HG03175 (cell line): ENCODE results near the gene TBX21.

Experiments used
- ATAC-seq: cut with Tn5 transposase; IDR thresholded peaks from one replicate; pipeline ENCODE4 v1.9.1; 2021; ENCODE audit warnings: mild to moderate bottlenecking, moderate library complexity; ENCODE audit not compliant: unreplicated experiment

The TBX21 gene

GRCh38 chr17:47712330-47713023, 20.6 kb upstream of the TBX21 start:
- ATAC-seq: no peak

GRCh38 chr17:47713980-47714700, 18.9 kb upstream of the TBX21 start:
- ATAC-seq: peak; percentile 13

- peak; percentile 30 for ATAC-seq
These were observed 18.2 kb upstream of the TBX21 start for GRCh38 chr17:47714773-47715396.

GRCh38 chr17:47715669-47716325, 17.2 kb upstream of the TBX21 start:
- no peak for ATAC-seq

GRCh38 chr17:47716375-47716774, 16.7 kb upstream of the TBX21 start:
- ATAC-seq: no peak

GRCh38 chr17:47717261-47717697, 15.8 kb upstream of the TBX21 start:
- ATAC-seq: no peak

DNA sequence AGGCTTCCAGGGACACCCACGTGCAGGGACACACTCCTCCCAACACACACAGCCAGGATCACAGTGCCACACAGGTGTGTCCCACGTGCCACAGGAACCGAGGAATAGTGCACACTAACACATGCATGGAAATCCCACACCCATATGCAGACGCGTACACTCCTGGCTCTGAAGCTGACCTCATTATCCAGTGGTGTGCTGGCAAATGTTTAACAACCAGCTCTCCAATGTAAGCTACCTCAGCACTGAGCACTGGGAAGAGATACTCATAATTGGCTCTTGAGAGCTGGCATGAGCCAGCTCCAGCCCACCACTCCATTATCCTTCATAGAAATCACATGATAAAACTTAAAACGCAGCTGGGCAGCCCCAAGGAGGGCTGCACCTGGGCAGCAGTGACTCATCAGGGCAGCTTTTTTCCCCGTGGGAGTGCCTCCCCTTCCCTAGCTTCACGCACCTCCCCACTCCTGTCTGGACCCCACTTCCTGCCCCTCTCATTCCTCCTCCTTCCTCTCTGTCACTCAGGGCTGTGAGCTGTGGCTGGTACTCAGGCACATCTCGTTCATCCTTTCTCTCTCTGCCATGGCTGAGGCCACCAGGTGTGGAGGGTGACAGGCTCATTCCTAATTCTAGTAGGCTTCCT, 14.9 kb upstream of the TBX21 start:
- no peak for ATAC-seq

- ATAC-seq: no peak
These were observed 14.2 kb upstream of the TBX21 start for GRCh38 chr17:47718634-47719405.

DNA sequence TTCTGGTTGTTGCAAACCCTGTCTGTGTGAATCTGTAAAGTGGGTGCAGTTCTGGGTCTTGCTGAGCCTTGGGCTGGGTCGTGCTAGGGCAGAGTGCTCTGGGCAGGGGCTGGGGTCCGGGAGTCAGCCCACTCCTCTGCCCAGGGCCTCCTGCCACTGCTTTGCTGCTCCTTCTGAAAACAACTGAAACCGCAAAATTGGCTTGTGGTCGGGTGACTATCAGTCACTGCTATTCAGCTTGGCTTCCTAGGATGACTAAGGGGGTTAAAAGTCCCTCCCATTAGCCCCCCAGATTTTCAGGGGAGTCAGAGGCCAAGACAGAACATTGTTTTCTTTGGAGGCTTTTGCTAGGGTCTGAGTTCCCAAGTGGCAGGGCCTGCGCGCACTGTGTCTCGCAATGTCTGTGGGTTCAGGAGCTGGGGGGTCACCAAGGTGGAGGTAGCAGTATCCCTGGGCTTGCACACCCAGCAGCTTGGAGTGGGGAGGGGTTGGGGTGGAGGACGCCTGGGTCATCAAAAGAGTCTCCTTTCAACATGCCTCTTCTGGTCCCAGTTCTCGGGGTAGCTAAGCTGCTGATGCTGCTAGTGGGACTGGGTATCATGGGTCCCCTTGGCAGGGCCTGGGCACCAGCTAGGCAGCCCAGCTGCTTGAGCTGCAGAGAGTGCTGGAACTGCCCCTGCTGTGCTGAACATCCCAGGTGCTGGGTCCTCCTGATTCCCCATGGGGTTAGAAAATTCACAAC, 13.5 kb upstream of the TBX21 start:
- no peak for ATAC-seq

DNA sequence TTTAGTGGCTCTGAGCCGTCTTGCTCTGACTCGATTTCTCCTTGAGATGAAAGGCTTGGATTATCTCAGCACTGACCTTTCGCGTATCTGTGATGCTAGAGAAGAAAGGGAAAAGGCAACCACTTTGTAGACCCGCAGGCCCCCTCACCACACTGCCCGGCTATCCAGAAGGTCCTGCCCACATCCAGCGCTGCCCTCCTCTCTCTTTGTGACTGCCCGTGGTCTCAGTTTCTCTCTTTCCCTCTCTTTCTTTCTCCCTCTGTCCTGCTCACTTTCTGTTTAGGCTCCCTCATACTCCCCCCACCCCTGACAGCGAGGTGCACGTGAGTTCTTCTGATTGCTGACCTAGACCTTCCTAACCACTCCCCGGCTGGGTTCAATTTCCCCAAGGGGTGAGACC, 12.8 kb upstream of the TBX21 start:
- no peak for ATAC-seq

GRCh38 chr17:47720754-47721533, 12.1 kb upstream of the TBX21 start:
- no peak for ATAC-seq

GRCh38 chr17:47721725-47722124, 11.3 kb upstream of the TBX21 start:
- no peak for ATAC-seq

DNA sequence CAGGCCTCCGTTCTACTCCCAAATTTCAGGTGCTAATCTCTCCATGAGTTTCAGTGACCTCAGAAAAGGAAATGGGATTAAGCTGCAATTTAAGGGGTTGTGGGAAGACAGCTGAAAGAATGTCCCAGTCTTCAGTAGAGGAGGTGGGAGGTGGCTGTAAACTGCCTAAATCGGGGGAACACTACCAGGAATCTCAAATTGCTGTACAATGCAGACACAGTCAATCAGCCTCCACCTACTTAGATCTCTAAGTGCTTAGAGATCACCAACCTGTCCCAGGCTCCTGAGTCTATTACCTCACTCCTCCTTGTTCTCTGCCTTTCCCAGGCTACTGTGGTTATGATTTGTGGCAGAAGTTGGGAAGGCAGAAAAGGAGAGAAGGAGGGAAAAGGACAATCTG, 8.3 kb upstream of the TBX21 start:
- no peak for ATAC-seq

DNA sequence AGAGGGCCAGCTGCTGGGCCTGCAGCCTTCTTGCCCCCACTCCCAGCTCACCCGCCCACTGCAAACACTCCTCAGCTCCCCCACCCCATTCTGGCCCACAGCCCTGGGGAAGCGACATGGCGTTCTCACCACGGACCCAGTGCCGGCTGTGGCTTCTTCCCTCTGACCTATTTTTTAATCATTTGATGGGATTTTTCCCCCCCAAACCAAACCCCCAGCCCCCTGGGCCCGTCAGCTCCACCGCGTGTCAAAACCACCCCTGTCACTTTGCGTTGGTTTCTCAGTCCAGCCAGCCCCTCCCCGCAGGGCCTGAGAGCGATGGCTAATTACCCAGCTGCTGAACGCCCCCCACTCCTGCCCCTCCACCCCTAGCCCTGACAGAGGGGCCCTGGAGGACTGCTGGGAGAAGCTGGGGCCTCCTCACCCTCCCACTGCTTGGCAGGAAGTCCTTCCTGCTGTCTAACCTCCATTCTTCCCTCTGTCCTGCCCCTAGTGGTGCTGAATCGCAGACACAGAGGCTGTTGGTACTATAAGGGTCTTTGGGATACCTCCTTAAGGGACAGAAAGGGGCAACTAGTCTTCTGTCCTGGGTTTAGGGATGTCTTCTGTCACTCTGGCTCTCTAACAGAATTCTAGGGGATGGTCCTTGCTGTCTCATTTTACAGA, 7.5 kb upstream of the TBX21 start:
- ATAC-seq: no peak

DNA sequence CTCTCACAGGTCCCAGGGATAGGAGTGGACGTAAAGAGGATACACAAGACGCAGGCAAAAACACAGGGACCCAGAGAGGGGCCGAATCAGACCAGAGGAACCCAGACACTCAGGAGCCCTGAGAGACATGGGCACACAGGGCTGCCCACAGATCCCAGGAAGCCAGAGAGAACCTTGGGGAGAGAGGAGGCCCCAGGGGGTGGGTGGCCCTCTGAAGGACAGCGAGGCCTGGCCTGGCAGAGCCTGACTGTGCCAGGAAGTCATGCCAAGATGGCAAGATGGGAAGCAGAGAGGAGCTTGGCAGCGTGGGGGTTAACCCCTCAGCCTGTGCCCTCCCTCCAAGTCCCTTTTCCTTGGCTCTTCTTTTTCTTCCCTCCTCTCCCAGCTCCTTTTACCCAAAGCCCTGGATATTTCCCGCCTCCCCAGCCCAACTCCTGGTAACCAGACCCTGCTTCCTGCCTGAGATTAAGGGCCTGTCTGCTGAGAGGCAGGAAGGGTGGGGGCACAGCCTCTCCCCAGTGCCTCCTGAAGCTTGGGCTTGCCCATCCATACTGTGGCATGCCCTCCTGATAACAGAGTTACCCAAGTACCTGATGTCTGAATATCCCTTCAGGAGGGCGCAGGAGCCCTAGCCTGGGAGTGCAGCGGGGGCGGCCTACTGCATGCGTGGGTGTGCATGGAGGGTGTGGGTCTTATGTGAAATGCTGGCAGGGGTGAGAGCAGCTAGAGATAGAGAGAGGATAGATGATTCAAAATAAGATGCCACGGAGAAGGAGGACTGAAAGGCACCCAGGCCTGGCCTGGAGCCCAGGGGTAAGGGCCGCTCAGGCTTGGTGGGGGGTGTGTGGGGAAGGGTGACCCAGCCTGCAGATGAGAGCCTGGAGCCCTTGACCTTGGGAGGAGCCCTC, 6.0 kb upstream of the TBX21 start:
- no peak for ATAC-seq

GRCh38 chr17:47727704-47728036, 5.4 kb upstream of the TBX21 start:
- no peak for ATAC-seq

DNA sequence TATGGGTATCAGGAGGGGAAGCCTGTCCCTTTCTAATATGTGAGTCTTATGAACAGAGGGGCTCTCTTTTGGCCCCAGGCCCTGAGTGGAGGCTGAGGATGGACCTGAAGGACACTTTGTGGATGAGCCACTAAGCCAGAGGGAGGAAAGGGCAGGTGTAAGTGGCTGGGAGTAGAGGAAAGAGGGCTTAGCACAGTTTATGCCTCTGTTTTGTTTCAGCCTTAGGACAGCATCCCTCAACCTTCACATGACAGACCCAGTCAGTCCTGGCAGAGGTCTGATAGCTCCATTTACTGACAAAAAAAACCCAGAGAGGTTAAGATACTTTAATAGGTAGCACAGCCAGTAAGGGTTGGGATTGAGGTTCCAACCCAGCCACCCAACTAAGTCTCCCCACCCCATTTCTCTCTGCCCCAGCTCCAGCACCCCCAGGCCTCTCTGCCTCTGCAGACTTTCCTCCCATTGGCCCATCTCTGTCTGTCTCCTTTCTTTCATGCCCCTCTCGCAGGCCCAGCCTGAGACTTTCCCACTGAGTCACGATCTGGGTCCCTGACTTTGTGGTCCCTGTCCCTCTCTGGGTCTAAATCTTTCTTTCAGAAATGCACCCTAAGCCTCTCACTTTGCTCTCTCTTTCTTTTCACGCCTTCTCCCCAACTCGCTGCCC, 4.7 kb upstream of the TBX21 start:
- no peak for ATAC-seq
